CD1c-positive myeloid dendritic cell (primary cell): Measurements from ENCODE around the gene TMEM178B.
"Not testable (repeated sequence)": the region's sequence is repeated elsewhere in the genome, so short reads cannot be mapped to it uniquely, and the experiment has no call there.

Experiments used
- DNase-seq: peaks from one replicate; pipeline ENCODE4 v3.0.0-alpha.2; 2016; ENCODE audit errors: extremely low spot score

The TMEM178B gene

DNA sequence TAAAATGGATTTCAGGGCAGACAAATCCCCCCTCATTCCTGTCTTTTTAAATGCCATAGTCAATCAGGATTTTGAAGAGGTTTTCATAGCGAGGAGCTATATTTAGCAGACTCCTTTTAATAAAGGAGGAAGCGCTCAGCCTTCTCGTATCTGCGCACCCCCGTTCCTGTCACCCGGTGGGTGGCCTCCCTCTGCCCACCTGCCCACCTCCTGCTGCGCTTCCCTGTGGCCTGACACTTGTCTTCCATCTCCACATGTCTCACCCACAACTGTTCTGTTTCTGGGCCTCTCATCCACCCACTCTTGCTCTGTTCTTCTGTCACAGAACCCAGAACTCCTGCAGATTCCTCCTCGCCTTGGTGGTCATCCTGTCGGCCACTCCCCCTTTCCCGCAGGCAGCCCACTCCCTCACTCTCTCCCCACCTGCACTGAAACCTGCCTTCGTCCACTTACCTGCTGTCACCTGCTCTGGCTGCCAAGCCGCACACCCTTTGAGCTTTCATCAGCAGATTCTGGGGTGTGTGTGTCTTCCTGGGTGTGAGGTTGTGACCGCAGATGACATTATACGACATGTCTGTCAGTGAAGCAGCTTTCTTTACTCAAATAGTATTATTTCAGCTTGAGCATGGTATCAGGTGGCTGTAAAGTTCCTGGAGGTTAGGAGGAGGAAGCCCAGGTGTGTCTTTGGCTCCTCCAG lies 313.8 kb downstream of the TMEM178B start:
- no peak for DNase-seq

DNA sequence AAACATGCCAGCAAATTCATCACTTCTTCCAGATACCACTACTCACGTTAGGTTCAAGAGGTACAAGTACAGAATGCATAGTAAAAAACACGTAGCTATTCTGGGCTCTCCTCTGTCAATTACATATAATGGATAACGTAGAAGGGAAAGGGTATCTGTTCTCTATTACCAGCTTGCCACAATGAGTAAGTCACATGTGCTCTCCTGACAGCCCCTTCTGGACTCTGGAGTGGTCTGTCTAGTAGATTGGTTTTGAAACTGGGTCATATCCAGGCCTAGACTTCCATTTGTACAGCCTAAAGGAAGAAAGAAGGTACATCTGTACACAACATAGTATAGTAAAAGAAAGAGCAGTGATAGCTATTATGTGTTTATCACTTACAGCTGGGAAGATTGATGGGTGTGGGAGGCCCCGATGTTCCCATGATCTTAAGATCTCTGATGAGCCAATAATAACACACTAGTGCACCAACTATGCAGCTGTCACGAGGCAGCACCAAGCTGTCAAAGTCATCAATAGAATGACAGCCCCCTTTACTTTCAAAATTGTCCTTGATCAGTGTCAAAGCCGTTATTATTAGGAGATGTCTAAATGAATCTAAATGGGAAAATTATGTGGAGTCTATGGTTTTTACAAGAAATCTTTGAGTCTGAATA lies 315.4 kb downstream of the TMEM178B start:
- no peak for DNase-seq

DNA sequence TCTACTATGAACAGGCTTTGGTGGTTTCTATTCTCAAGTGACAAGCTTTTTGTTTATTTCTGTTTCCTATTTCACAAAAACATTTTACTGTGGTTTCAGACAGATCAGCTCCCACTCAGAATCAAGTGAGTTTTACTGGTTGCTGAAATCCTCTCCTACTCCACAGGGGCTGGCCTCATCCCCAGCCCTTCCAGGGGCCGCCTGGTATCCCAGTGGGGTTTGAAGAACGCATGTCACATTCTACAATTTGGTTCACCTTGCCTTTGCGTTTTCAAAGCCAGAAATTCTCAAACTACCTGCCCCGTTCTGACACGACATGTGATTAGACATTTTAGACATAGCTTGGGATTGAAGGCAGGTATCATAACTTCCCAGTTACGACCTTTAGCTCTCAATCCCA lies 316.5 kb downstream of the TMEM178B start:
- DNase-seq, result no peak

DNA sequence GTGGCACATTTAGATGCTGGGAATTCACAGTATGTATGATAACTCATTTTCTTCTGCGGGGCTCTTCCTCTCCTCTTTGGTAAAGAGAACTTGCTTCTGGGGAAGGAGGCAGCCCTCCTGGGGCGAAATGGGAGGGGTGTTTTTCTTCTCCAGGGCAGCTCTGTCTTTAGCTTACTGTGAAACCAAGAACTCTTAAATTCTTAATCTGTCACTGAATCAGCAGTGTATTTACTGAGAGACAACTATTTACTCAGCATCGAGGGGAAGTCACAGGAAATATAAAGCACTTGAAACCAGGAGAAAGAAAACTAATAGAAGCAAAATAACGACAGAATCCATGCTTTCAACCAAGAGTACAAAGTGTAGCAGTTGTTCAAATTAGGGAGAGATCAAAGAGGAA lies 319.2 kb downstream of the TMEM178B start:
- DNase-seq, result no peak

DNA sequence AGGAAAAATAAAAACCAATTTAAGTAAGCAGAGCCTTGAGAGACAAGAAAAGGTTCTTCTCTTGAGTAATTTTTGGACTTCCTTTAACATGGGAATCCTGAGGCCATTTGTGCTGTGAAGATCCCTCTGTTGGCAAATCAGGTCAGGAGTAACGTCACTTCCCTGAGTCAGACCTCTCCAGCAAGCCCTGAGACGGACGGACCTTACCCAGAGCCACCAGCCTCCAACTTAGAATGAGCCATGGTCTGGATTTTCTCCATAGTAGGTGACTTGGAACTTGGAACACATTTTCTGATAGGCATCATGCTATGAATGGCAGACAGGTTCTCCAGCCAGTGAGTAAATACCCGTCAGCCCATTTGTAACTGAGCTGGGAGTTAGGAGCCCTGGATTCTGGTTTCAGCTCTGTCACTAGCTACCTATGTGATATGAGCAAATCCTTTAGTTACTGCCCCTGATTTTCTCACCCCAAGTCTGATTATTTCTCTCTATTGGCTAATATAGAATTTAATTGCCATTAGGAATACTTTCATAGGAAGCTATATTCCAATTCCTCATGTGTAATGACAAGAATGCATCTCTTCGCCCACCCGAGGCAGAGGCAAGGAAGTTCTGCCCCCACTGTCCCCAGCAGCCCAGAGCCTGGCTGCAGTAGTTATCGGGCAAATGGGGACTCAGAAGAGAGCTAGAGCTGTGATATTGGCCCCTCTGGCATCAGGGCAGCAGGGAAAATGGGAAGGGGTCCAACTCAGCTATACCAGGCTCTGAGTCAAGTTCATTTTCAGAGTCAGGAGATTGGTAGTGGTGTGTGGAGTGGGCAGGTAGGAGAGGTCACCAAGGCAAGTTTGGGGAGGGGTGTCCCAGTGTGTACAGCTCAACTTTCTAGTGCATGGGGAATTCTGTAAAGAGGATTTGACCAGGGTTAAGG lies 323.6 kb downstream of the TMEM178B start:
- DNase-seq, result no peak

DNA sequence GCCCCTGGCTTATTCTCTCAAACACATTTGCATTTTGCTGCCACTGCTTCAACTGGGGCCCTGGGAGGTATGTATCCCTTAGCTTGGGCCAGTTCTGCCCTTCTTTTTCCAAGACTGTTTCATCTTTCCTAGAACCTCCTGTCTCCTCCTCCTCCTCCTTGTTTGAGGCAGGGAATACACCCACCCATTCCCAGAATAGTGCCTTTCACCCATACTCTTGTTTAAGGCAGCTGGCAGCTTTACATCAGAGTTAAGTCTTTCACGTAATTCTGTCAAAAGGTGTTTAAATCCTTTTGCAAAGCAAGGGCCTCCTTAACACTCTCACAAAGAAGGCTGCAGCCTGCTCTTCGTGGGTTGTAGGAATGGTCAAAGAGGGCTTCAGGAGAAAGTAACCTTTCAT lies 326.5 kb downstream of the TMEM178B start:
- DNase-seq, result no peak

DNA sequence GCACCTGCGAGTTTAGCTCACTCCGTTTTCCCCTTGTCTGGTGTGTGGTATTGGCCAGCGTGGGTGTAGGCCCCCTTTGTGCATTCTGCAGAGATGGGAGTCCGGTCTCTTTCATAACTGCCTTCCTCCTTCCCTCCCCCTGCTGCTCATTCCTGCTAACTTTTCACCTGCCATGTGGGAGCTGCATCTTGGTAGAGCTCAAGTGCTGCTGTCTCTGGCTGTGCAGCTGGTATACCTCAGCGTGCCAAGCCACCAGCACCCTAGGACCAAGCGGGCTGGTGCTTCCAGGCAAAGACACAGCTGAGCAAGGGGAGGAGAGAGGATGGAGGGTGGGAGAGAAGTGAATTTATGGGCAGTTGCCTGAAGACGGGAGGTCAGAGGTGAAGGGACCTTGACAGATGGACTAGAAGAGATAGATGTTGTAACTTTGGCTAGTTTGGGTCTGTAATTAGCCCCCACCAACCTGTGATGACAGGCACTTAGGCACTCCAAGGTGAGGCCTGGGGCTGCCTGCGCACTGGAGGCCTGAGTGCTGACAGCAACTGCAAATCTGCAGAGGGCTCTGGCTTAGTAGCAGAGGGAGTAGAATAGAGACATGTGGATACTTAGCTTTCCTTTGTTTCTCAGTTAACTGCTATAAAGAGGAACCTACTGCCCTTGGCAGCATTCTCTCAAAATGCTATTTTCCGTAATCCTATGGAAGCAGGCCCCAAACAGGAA lies 328.6 kb downstream of the TMEM178B start:
- no peak for DNase-seq

DNA sequence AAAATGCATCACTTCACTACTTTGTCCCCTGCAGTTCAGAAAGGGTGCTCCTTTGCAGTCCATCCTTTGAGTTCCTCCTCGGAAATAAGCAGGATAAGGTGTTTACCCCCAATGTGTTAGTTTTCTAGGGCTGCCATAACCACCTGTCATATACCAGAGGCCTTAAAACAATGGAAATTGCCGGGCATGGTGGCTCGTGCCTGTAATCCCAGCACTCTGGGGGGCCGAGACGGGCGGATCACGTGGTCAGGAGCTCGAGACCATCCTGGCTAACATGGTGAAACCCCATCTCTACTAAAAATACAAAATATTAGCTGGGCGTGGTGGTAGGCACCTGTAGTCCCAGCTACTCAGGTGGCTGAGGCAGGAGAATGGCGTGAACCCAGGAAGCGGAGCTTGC lies 330.0 kb downstream of the TMEM178B start:
- not testable (repeated sequence) for DNase-seq

DNA sequence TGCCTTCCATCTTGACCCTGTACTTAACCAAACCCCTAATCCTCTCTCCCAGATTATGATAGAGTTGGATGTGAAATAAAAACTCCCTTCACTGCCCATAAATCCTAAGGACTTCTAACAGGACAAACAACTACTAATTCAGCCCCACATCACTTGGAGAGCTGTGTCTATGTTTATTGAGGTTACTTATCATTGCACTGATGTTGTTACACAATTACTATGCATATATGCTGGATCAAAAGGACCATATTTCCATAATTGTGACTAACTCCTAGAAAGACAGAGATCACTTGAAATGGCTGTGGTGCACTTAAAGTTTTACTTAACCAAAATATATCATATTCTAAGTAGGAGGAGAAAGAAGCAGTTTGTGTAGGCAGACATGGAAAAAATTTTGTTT lies 332.5 kb downstream of the TMEM178B start:
- DNase-seq, result no peak

DNA sequence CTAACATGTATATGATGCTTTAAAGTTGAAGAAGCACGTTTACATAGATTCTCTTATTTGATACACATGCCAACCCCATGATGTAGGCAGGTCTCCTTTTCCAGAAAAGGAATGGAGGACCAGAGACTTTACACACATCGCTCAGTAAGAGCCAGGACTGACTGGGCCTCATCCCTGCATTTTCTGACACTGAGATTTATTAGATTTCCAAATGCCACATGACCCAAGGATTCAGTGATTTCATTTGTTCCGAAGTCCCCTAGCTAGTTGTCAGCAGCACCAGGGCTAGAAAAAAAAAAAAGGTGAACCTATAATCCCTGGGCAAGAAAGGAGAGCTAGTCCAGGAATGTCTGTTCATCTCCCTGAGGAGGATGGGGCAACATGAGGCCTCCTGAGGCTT lies 334.0 kb downstream of the TMEM178B start:
- no peak for DNase-seq

DNA sequence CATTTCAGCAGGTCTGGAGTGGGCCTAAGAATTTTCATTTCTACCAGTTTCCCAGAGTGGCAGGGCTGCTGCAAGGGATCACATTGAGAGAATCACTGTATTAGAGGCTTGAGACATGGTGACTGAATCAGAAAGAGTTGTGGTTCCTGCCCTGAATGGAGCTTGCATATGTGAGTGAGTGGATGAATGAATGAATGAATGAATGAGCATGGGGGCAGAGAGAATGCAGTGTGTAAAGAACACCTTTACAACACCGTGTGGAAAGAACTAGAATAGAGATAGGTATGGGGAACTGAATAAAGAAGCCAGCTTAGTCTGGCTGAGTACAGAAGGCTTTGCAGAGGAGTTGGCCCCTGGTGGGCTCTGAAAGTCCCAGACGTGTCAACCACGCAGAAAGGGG lies 334.6 kb downstream of the TMEM178B start:
- no peak for DNase-seq

DNA sequence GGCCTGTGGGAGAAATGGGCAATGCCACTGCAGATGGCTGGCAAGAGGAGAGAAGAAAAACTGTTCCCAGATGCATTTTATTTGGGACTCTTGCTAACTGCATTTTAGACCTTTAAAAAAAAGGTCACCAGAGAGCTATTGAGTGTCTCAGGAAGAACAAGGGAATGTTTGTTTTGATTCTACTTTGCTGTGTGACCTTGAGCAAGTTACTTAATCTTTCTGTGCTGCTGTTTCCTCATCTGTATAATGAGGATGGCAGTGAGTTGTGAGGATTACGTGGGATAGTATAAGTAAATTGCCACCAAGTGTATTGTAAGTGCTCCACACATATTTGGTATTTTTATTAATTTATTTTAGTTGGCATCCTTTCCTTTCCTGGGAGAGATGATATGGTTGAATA lies 335.4 kb downstream of the TMEM178B start:
- DNase-seq, result no peak

DNA sequence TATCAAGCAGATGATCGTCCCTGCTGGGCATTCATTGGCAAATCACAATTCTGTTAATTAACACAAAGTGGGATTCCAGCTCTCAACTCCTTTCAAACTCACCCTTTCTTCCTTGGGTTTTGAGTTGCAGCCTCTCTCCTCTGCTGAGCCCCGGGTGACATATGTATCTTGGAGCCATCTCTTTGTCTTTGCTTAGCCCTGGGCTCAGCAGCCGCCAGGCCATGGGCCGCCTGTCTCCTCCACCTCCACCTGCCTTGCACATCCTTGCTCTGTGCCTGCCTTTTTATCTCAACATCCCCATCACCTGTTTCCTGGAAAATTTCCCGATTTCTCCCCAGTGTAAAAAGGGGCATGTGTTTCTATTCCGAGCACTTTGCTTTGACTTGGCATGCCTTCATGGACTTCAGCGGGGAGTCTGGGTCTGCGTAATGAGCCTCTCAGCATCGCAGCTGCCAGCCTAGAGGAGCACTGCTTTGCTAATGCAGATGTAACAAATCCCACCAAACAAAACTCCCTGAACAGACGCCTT lies 336.0 kb downstream of the TMEM178B start:
- no peak for DNase-seq

DNA sequence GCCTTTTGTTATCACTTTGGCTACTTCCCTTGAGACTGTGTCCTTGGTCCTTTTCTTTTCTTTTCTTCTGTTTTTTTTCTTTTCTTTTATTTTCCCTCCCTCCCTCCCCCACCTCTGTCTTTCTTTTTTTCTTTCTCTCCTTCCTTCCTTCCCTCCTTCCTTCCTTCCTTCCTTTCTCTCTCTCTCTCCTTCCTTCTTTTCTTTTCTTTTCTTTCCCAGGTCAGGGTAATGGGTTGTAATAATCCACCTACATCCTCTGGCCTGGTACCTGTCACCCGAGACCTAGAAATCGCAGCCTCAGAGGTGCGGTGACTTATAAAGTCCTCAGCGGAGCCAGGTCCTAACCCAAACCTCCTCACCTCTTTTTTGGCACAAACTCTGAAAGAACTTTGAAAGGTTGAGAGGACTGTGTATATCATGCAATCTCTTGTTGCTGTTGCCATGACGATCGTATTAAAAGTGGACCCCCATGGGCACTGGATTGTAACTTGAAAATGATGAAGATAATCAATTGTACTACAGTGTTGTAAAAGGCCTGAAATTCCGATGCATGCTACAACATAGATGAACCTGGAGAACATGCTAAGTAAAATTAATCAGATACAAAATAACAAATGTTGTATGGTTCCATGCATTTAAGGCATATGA lies 336.6 kb downstream of the TMEM178B start:
- no peak for DNase-seq

DNA sequence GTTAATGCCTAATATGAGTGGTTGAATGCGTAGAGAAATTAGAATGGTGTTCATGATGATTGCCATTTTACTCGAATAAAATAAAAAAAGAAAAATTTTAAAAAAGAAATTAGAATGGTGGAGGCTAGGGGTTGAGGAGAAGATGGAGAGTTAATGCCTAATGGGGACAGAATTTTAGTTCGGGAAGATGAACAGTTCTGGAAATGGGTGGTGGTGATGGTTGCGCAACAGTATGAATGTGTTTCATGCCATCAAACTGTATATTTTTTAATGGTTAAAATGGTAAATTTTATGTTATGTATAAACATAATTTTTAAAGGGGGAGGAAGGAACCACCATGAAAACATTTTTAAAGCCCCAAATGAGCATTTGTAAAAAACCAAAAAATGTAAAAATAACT lies 337.3 kb downstream of the TMEM178B start:
- no peak for DNase-seq

DNA sequence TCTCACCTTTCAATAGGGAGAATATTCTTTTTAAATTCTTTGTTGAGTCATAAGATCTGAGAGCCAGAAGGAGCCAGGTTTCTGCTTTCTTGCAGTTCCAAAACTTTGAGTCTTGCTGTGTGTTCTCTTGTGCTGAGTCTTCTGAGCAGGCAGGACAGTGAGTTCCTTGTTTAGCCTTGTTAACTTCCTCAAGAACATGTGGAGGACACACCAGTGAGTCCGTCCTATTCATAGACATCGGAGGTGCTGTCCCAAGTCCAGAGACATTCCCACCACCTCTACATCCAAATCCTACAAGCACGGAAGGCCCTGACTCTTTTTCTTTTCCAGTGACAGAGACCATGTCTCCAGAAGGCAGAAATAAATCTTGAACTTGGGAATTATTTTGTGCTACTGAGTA lies 342.1 kb downstream of the TMEM178B start:
- no peak for DNase-seq

DNA sequence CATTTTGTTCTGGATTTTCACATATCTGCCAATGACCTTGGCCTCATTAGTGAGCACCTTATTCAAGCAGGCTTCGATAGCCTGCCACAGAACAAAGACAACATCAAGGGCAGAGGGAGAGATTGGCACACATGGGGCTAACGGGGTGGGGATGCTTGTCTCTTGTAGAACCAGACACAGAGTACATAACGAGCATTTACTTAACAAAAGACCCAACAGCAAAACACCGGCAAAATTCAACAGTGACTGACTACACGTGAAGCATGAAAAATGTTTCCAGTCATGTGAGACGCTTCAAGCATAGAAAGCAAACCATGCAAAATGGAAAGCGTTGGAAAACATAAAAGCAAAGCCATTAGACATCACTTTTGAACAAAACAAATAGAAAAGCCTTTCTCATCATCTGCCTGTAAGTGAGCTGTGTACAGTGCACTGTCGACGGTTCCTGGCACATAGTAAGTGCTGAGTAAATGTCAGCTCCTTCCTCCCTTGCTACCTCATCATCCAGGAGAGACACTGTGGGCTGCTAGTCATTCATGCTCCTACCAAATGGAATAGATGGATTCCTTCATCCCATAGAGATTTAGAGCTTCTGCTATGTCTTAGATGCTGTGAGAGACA lies 342.9 kb downstream of the TMEM178B start:
- DNase-seq, result no peak

DNA sequence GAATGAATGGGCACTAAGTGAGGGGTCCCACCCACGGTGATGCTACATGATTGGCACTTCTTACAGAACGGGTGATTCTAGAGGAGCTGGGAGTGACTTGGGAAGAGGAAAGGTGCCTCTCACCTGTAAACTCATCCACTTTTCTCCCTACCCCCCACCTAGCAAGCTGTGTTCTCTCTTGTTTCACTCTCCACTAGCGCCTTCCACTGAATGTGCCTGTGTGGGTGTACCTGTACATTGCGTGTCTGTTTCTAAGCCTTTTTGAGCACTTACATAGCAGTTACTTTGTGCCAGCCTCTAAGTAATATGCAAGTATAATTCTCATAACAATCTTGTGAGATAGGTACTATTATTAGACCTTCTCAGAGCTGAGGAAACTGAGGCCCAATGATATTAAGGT lies 343.6 kb downstream of the TMEM178B start:
- DNase-seq, result no peak

DNA sequence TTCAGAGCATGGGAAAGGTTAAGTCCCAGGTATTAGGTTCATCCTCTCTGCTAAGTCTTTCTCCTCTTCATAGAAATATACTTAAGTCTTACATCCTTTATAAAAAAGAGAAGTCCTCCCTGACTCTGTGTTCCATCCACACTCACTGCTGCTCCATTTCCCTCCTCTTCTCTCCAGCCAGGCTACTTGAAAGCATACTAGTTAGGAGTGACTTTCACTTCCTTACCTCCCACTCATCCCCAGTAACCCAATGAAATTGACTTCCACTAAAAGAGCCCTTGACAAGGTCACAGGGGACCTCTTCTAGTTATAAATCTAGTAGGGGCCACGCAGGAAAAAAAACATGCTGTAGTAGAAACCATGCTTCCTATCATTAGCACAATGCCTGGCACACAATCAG lies 344.2 kb downstream of the TMEM178B start:
- peak; percentile 53 for DNase-seq

DNA sequence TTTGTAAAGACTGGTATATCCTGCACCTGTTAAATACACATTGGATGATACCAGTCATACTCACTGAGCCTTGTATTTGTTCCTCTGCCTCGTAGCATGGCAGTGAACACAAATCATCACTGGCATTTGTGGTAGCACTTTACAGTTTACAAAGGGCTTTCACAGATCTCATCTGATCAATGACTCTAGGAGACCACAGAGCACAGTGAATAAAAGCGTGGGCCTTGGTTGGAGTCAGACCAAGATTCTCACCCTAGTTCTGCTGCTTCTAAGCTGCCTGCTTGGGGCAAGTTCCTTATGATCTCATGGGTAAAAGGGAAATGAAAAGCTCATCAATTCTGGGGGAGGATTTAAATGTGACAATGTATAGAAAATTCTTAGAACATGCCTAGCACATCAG lies 347.4 kb downstream of the TMEM178B start:
- DNase-seq, result peak; percentile 3

DNA sequence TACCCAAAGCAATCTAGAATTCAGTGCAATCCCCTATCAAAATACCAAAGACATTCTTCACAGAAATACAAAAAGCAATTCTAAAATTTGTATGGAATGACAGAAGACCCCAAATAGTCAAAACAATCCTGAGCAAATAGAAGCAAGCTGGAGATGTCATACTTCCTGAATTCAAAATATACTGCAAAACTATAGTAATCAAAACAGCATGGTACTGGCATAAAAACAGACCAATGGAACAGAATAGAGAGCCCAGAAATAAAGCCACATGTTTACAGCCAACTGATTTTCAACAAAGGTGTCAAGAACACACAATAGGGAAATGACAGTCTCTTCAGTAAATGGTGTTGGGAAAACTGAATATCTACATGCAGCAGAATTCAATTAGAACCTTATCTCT lies 353.3 kb downstream of the TMEM178B start:
- DNase-seq, result no peak
